ENCODE measurements around the gene LRATD1. TPM values are rescaled to one million over a fixed set of nuclear protein-coding genes. Genes with fewer than 3 reads are reported as not detected.

LRATD1 gene
- total and polyA plus RNA-seq, 10 of the 15 experiments (the other 5 are each of a cell fraction or from before 2014, with no cell fraction given), result 0.02 TPM; not detected in 9

- TF ChIP-seq PAX8 (IDR thresholded peaks at IDR 0.05) (no peak), CHD1 (IDR thresholded peaks at IDR 0.05; ENCODE audit: low read depth, low read length) (no peak), STAT1 (conservative IDR thresholded peaks at IDR 0.05) (no peak), ETV6 (conservative IDR thresholded peaks at IDR 0.05 in 1 of 2, IDR thresholded peaks at IDR 0.05 in 1 of 2; ENCODE audit: borderline replicate concordance in 1 of 2, low read depth in 1 of 2) (no peak), REST (IDR thresholded peaks at IDR 0.05; ENCODE audit: low read depth, low read length) (no peak), ZNF592 (IDR thresholded peaks at IDR 0.05) (no peak), ZBTB33 (IDR thresholded peaks at IDR 0.05) (no peak), TAF1 (IDR thresholded peaks at IDR 0.05; ENCODE audit: borderline replicate concordance, low read depth, low read length) (no peak), GATAD2B (conservative IDR thresholded peaks at IDR 0.05; ENCODE audit: low read depth) (no peak), PRDM15 (CRISPR knock-in tag; IDR thresholded peaks at IDR 0.05) (no peak), ZBTB4 (CRISPR knock-in tag; IDR thresholded peaks at IDR 0.05) (no peak)
These were observed 11.4 kb upstream of the LRATD1 start (continued) for GRCh38 chr2:14621114-14621513.
